Adrenal gland (tissue), 12 donors: ENCODE results near the gene KATNAL2. TPM values are rescaled to one million over a fixed set of nuclear protein-coding genes. Genes with fewer than 3 reads are reported as not detected.

Source experiments
- DNase-seq, 7 donors: peaks; one replicate each; pipeline ENCODE4 v3.0.0-alpha.2; 2019 to 2020
- H3K27ac ChIP-seq, 5 donors: fragments of 200-600 bp; sonication (generic) in 4 of 5; 1 replicate in 3 of 5; 2 replicates in 2 of 5; pipeline versions ENCODE4 v1.5.1 to v1.8.0; 2016 to 2020; ENCODE audit warnings: mild to moderate bottlenecking in 1 of 5
- H3K27me3 ChIP-seq: fragments of 200-600 bp; 2 replicates; pipeline ENCODE4 v1.8.0; 2021
- H3K36me3 ChIP-seq, 2 donors: fragments of 200-600 bp; replicated peaks in 1 of 2; 1 replicate in 1 of 2; 2 replicates in 1 of 2; pipeline versions ENCODE4 v1.5.1 to v1.8.0; 2018 to 2022
- H3K4me1 ChIP-seq, 2 donors: fragments of 200-600 bp; replicated peaks in 1 of 2; 1 replicate in 1 of 2; 2 replicates in 1 of 2; pipeline versions ENCODE4 v1.5.1 to v1.8.0; 2018 to 2021
- H3K4me3 ChIP-seq, 4 donors: fragments of 200-600 bp; sonication (generic) in 3 of 4; one replicate each; pipeline ENCODE4 v1.5.1; 2016 to 2018
- H3K9me3 ChIP-seq, 3 donors: fragments of 200-600 bp; sonication (generic) in 1 of 3; replicated peaks in 1 of 3; 1 replicate in 2 of 3; 2 replicates in 1 of 3; pipeline versions ENCODE4 v1.5.1 to v1.8.0; 2016 to 2021
- POLR2A ChIP-seq, 2 donors: fragments of 450-650 bp; IDR thresholded peaks; one replicate each; pipeline ENCODE4 v1.6.1; 2017; ENCODE audit warnings: antibody characterized with exemption in 2 of 2, mild to moderate bottlenecking in 2 of 2, moderate library complexity in 1 of 2
- WGBS, 4 donors: extraction: QIAGEN DNeasy Blood & Tissue Kit in 2 of 4; methylation state at CpG; one replicate each; pipeline versions ENCODE4 v1.1.5 to v1.1.7; 2013 to 2017; 5-methylcytosine and 5-hydroxymethylcytosine counted together
- intact Hi-C, 2 donors: fragments of 100-400 bp; cut with DNase I; formaldehyde crosslinking; loops; one replicate each; pipeline versions ENCODE4 v1.14.1 to v1.15.0; 2022 to 2023
- polyA plus RNA-seq, 3 donors: library from polyadenylated mRNA; stranded (reverse); fragments of 200-250 nt in 2 of 3; fragments of 350-450 nt in 1 of 3; fragmentation: Illumina TruSeq in 1 of 3; extraction: RNeasy Lipid Tissue Mini Kit (QIAGEN cat#74804) in 1 of 3; gene quantifications; one replicate each; pipeline ENCODE4 v1.2.3, GENCODE V29; 2013 to 2014
- total RNA-seq, 9 donors: library from RNA; depleted of rRNA in 4 of 9; stranded (reverse); fragments of >200 nt in 4 of 9; fragments of 120-200 nt in 1 of 9; fragmentation: NEBNext Ultra II Directional in 1 of 9; extraction: Animal tissue kit (Norgen Biotek cat#: 25700) in 1 of 9; gene quantifications; one replicate each; pipeline versions ENCODE4 v1.1.0 to v1.2.4, GENCODE V29; 2013 to 2023
- TF ChIP-seq, protein P1 (sequence below), 6 experiments: fragments of 450-650 bp in 4 of 6; fragments of 200-600 bp in 2 of 6; sonication (generic) in 1 of 6; IDR thresholded peaks; 1 replicate in 5 of 6; 2 replicates in 1 of 6; pipeline versions ENCODE4 v1.5.1 to v1.8.0; 2016 to 2021; ENCODE audit warnings: antibody characterized with exemption in 6 of 6, mild to moderate bottlenecking in 2 of 6, moderate library complexity in 1 of 6
- donor health status: healthy with polysubstance abuse.
- donor health status: Bipolar disorder and iron deficiency.
- donor health status: DM: yes; HTN: yes; CAD: no.
- donor health status: DM: no; HTN: no; CAD: no.
- donor health status: DM: no; HTN: no; CAD: no.
- donor health status: DM: yes; HTN: yes; CAD: no.

The KATNAL2 gene
- total and polyA plus RNA-seq, 12 donors: 0.48 to 11.6 (median 4.0) TPM

DNA sequence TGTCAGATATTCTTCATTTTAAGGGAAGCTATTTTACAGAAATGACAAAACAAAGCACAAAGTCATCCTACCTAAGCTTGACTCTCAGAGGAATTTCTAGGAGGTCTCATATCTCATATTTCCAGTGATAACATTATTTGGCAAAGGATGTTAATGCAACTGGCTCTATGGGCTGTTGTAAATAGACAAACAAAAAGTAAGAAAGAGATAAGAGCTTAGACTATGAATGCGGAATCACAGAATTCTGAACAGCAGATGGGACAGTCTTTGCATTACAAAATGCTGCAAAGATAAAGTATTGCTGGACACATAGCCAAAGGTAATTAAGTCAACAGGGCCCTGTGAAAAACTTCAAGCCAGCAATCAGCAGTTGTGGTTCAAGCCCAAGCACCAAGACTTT lies 24.0 kb upstream of the KATNAL2 start:
- Histone ChIP-seq H3K27ac (no peak overlapping the region), H3K4me3 (no peak overlapping the region), H3K4me1 (peaks cover 0 to 14% of the 10 kb centered on the region in 2 donors), H3K9me3 (peaks cover 0 to 7% (median 0%) of the 10 kb centered on the region in 3 donors), H3K36me3 (peaks cover 0 to 5% of the 10 kb centered on the region in 2 donors), H3K27me3 (no peaks in the 10 kb centered on the region)
- TF ChIP-seq, protein P1, sequence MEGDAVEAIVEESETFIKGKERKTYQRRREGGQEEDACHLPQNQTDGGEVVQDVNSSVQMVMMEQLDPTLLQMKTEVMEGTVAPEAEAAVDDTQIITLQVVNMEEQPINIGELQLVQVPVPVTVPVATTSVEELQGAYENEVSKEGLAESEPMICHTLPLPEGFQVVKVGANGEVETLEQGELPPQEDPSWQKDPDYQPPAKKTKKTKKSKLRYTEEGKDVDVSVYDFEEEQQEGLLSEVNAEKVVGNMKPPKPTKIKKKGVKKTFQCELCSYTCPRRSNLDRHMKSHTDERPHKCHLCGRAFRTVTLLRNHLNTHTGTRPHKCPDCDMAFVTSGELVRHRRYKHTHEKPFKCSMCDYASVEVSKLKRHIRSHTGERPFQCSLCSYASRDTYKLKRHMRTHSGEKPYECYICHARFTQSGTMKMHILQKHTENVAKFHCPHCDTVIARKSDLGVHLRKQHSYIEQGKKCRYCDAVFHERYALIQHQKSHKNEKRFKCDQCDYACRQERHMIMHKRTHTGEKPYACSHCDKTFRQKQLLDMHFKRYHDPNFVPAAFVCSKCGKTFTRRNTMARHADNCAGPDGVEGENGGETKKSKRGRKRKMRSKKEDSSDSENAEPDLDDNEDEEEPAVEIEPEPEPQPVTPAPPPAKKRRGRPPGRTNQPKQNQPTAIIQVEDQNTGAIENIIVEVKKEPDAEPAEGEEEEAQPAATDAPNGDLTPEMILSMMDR (IDR thresholded peaks at IDR 0.05): no peak
- no peak for TF ChIP-seq POLR2A (IDR thresholded peaks at IDR 0.05)
- 87 to 94% (median 91%) methylated on average over 1 of the region's 1 CpG for WGBS, 4 donors
- no peak for DNase-seq
- intact Hi-C loops: no loop called here

DNA sequence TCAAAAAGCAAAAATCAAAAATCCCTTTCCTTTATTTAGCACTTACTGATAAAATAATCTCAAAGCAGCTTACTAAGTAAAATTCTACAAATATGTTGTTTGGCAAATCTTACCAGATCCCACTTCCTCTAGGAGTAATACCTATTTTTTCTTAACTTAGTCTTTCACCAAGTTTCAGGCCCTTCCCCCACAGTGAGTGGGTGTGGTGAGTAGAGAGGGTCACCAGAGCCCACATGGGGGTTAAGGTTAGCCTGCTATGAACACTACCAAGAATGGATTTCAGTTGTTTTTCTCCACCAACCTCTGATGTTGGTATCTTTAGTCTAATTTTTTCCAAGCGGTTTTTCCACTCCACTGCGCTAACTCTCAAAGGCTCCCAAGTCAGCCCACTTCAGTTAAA lies 23.3 kb upstream of the KATNAL2 start:
- intact Hi-C loops: no loop called here
- Histone ChIP-seq H3K36me3 (no peaks in the 10 kb centered on the region), H3K4me1 (peaks cover 0 to 14% of the 10 kb centered on the region in 2 donors), H3K27ac (no peak overlapping the region), H3K9me3 (no peaks in the 10 kb centered on the region), H3K4me3 (no peak overlapping the region), H3K27me3 (no peaks in the 10 kb centered on the region)
- DNase-seq: no peak
- WGBS, 4 donors: 95 to 100% (median 97%) methylated on average over 2 of the region's 2 CpGs
- TF ChIP-seq, protein P1 (IDR thresholded peaks at IDR 0.05): no peak

DNA sequence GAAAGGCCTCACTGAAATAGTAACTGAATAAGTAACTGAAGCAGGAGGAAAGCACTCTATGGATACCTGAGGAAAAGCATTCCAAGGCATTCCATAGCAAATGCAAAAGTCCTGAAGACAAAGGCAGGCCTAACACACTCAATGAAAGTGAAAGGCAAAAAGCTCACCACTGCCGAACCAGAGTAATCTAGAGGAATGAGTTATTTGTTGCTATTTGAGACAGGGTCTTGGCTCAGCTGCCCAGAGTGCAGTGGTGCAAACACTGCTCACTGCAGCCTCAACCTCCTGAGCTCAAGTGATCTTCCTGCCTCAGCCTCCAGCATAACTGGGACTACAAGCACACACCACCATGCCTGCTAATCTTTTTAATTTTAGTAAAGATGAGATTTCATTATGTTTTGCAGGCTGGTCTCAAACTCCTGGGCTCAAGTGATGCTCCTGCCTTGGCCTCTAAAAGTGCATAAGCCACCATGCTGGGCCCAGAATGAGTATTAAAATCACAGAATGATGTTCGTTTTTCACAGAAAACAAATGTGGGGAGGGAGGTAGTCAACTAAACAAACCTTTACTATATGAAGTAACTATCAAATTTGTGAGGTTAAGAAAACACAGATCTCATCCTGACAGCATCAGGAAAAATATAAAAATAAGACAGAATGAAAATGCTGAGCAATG lies 18.0 kb upstream of the KATNAL2 start:
- Histone ChIP-seq H3K4me3 (no peak overlapping the region), H3K36me3 (no peaks in the 10 kb centered on the region), H3K27ac (no peak overlapping the region), H3K4me1 (peaks cover 0 to 17% of the 10 kb centered on the region in 2 donors), H3K9me3 (no peaks in the 10 kb centered on the region), H3K27me3 (no peaks in the 10 kb centered on the region)
- intact Hi-C loops: no loop called here
- 46 to 59% (median 50%) methylated on average over 2 of the region's 2 CpGs for WGBS, 4 donors
- peak in 2 of 7 donors; percentile 8 to 25 for DNase-seq
- no peak for TF ChIP-seq POLR2A (IDR thresholded peaks at IDR 0.05)
- TF ChIP-seq, protein P1 (IDR thresholded peaks at IDR 0.05): no peak

DNA sequence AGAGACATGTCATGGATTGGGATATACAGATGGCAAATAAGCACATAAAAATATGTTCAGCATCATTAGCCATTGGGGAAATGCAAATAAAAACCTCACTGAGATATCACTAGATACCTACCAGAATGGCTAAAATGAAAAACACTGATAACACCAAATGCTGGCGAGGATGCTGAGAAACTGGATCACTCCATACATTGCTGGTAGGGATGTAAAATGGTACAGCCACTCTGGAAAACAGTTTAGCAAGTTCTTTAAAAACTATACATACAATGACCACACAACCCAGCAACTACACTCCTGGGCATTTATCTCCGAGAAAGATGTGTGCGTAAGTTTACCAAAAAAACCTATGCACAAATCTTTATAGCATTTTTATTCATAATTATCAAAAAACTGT lies 14.0 kb upstream of the KATNAL2 start:
- H3K9me3 ChIP-seq: no peaks in the 10 kb centered on the region
- WGBS, 4 donors: 96 to 98% (median 98%) methylated on average over 3 of the region's 3 CpGs
- no peak overlapping the region for H3K4me3 ChIP-seq
- intact Hi-C loops: no loop called here
- TF ChIP-seq POLR2A (IDR thresholded peaks at IDR 0.05): no peak
- TF ChIP-seq, protein P1 (IDR thresholded peaks at IDR 0.05): no peak
- DNase-seq: no peak
- H3K36me3 ChIP-seq: no peaks in the 10 kb centered on the region
- no peak overlapping the region for H3K27ac ChIP-seq
- peaks cover 0 to 3% of the 10 kb centered on the region in 2 donors for H3K4me1 ChIP-seq
- H3K27me3 ChIP-seq: no peaks in the 10 kb centered on the region
